Measurements from ENCODE around the gene MED7. TPM values are rescaled to one million over a fixed set of nuclear protein-coding genes. Genes with fewer than 3 reads are reported as not detected.
A peak's percentile ranks its signal among the peaks of the same experiment; 100 is the strongest.

The MED7 gene
- total RNA-seq, 2 donors from 2014 or later, result 9.3 to 20.3 TPM

- no peaks in the 10 kb centered on the region for H3K9me3 Mint-ChIP-seq
- no peaks in the 10 kb centered on the region for H3K27me3 Mint-ChIP-seq
- peak overlapping the region; percentile 94 for H3K27ac Mint-ChIP-seq
- H3K4me3 Mint-ChIP-seq, result peak overlapping the region; percentile 96
- H3K4me1 Mint-ChIP-seq, result peaks cover 21% of the 10 kb centered on the region
- H3K36me3 Mint-ChIP-seq (ENCODE audit: low read depth), result peaks cover 57% of the 10 kb centered on the region
- ATAC-seq (replicated peaks), result peak; percentile 67
Measured at GRCh38 chr5:157106630-157107461, 35.8 kb downstream of the MED7 start.

- no peaks in the 10 kb centered on the region for H3K27me3 Mint-ChIP-seq
- peaks cover 9% of the 10 kb centered on the region for H3K4me1 Mint-ChIP-seq
- H3K4me3 Mint-ChIP-seq, result peak overlapping the region; percentile 48
- peaks cover 45% of the 10 kb centered on the region for H3K36me3 Mint-ChIP-seq (ENCODE audit: low read depth)
- peak; percentile 94 for ATAC-seq (replicated peaks)
- H3K9me3 Mint-ChIP-seq, result no peaks in the 10 kb centered on the region
- H3K27ac Mint-ChIP-seq, result peak overlapping the region; percentile 78
Measured at GRCh38 chr5:157100140-157100679, 42.5 kb downstream of the MED7 start.

- H3K27ac Mint-ChIP-seq, result no peak overlapping the region
- no peaks in the 10 kb centered on the region for H3K9me3 Mint-ChIP-seq
- no peak overlapping the region for H3K4me3 Mint-ChIP-seq
- no peaks in the 10 kb centered on the region for H3K4me1 Mint-ChIP-seq
- H3K36me3 Mint-ChIP-seq (ENCODE audit: low read depth), result peaks cover 58% of the 10 kb centered on the region
- no peaks in the 10 kb centered on the region for H3K27me3 Mint-ChIP-seq
- ATAC-seq (replicated peaks), result no peak
Measured at GRCh38 chr5:157088342-157088990, 54.2 kb downstream of the MED7 start.

Other genes with a start within 250 kb of the MED7 start
- 1 to 10 TPM in 1 of 2 donors, under 1 TPM in 1; 0.67 to 1.3 TPM for gene TIMD4, start 179.6 kb downstream of the MED7 start, total RNA-seq
- gene HAVCR1, start 83.7 kb downstream of the MED7 start, total RNA-seq, result 1 to 10 TPM in 1 of 2 donors, not detected in 1; 1.5 TPM
- gene HAVCR2, start 33.8 kb downstream of the MED7 start, total RNA-seq, result 10 to 100 TPM; 35.4 to 46.9 TPM
- under 1 TPM; 0.09 to 0.85 TPM for gene GARIN3, start 23.4 kb upstream of the MED7 start, total RNA-seq
- gene ITK, start 38.0 kb upstream of the MED7 start, total RNA-seq, result 100 to 1,000 TPM; 144 to 277 TPM
- 100 to 1,000 TPM; 269 to 291 TPM for gene CYFIP2, start 123.3 kb upstream of the MED7 start, total RNA-seq

Measured in activated T-helper 17 cell treated with anti-CD3 and anti-CD28 coated beads, Interleukin-2, amount 50 U/mL, for 72 hours (primary cell).